Smooth muscle cell (in vitro differentiated cells): Measurements from ENCODE around the gene GNG14. TPM values are rescaled to one million over a fixed set of nuclear protein-coding genes. Genes with fewer than 3 reads are reported as not detected.

Experiments used
- DNase-seq: peaks from one replicate; lab custom pipeline; 2025; ENCODE audit not compliant: unreplicated experiment; lab: John Stamatoyannopoulos, UW
- H2AFZ ChIP-seq: fragments of 200-600 bp; sonication (generic); 2 replicates; pipeline ENCODE4 v1.6.0; 2016; ENCODE audit warnings: antibody characterized with exemption, low read depth, mild to moderate bottlenecking
- H3F3A ChIP-seq: fragments of 200-600 bp; sonication (generic); 2 replicates; pipeline ENCODE4 v1.6.0; 2017; ENCODE audit warnings: antibody characterized with exemption, low read depth
- H3K27ac ChIP-seq: fragments of 200-600 bp; sonication (generic); 2 replicates; pipeline ENCODE4 v1.5.1; 2016; ENCODE audit warnings: low read depth, mild to moderate bottlenecking
- H3K27me3 ChIP-seq: fragments of 200-600 bp; sonication (generic); 2 replicates; pipeline ENCODE4 v1.6.1; 2016; ENCODE audit warnings: low read depth, mild to moderate bottlenecking
- H3K36me3 ChIP-seq: fragments of 200-600 bp; sonication (generic); 2 replicates; pipeline ENCODE4 v1.5.1; 2016; ENCODE audit warnings: low read depth
- H3K4me1 ChIP-seq: fragments of 200-600 bp; sonication (generic); 2 replicates; pipeline ENCODE4 v1.5.1; 2016; ENCODE audit warnings: low read depth
- H3K4me2 ChIP-seq: fragments of 200-600 bp; sonication (generic); 2 replicates; pipeline ENCODE4 v1.6.0; 2016; ENCODE audit warnings: mild to moderate bottlenecking
- H3K4me3 ChIP-seq: fragments of 200-600 bp; sonication (generic); 2 replicates; pipeline ENCODE4 v1.5.1; 2016; ENCODE audit warnings: mild to moderate bottlenecking
- H3K79me2 ChIP-seq: fragments of 200-600 bp; sonication (generic); 2 replicates; pipeline ENCODE4 v1.6.0; 2016; ENCODE audit warnings: low read depth, mild to moderate bottlenecking
- H3K9ac ChIP-seq: fragments of 200-600 bp; sonication (generic); 2 replicates; pipeline ENCODE4 v1.6.0; 2016; ENCODE audit warnings: low read depth
- H3K9me3 ChIP-seq: fragments of 200-600 bp; sonication (generic); replicated peaks from 2 replicates; pipeline ENCODE4 v1.5.1; 2016; ENCODE audit warnings: low read depth
- H4K20me1 ChIP-seq: fragments of 200-600 bp; sonication (generic); 2 replicates; pipeline ENCODE4 v1.6.0; 2016; ENCODE audit warnings: low read depth
- CTCF ChIP-seq: fragments of 200-600 bp; sonication (generic); IDR thresholded peaks from 2 replicates; pipeline ENCODE4 v1.5.1; 2017; ENCODE audit warnings: borderline replicate concordance, mild to moderate bottlenecking, antibody characterized with exemption; ENCODE audit not compliant: insufficient read depth, poor library complexity, severe bottlenecking
- WGBS: methylation state at CpG from one replicate; pipeline ENCODE4 v1.1.7; 2016; ENCODE audit warnings: low lambda C conversion rate; 5-methylcytosine and 5-hydroxymethylcytosine counted together
- polyA plus RNA-seq: library from polyadenylated mRNA; unstranded; fragments of >200 nt; fragmentation: Nextera tagmentation; extraction: Ambion mirVana; gene quantifications from 2 replicates; pipeline ENCODE4 v1.2.1, GENCODE V29; 2016
- total RNA-seq: library from RNA; depleted of rRNA; stranded (reverse); fragments of >200 nt; gene quantifications from 2 replicates; pipeline ENCODE4 v1.2.3, GENCODE V29; 2014

The GNG14 gene
- total and polyA plus RNA-seq, 2 experiments from 2014 or later: not detected

- H3K9me3 ChIP-seq: no peaks in the 10 kb centered on the region
- under 1% methylated on average over 68 of the region's 68 CpGs for WGBS
- TF ChIP-seq CTCF: no peak
Observed at GRCh38 chr19:12681074-12681987, 6.5 kb upstream of the GNG14 start, which contains the start of gene DHPS. Gene DHPS, minus strand, starts transcription at chr19:12681880. Its CDS starts 114 bp downstream, at chr19:12681766.

GRCh38 chr19:12685831-12686230, 2.0 kb upstream of the GNG14 start:
- Histone ChIP-seq H3F3A (no peaks in the 10 kb centered on the region), H3K36me3 (no peaks in the 10 kb centered on the region), H3K9ac (no peak overlapping the region), H4K20me1 (no peaks in the 10 kb centered on the region), H3K79me2 (no peaks in the 10 kb centered on the region), H3K9me3 (no peaks in the 10 kb centered on the region), H3K4me1 (no peaks in the 10 kb centered on the region), H3K27ac (no peak overlapping the region), H3K4me3 (no peak overlapping the region), H3K27me3 (no peaks in the 10 kb centered on the region), H2AFZ (no peak overlapping the region), H3K4me2 (no peak overlapping the region)
- DNase-seq: no peak
- TF ChIP-seq CTCF: no peak
- 92% methylated on average over 3 of the region's 3 CpGs for WGBS

More at GRCh38 chr19:12681074-12681987, 6.5 kb upstream of the GNG14 start, which contains the start of gene DHPS:
- Histone ChIP-seq H3K36me3 (no peaks in the 10 kb centered on the region), H3K9ac (peak within 1 kb of the TSS; percentile 89), H3K4me1 (no peaks in the 10 kb centered on the region), H3K4me3 (peak within 1 kb of the TSS; percentile 72), H3K4me2 (peak within 1 kb of the TSS; percentile 89), H3K79me2 (no peaks in the 10 kb centered on the region), H3K27ac (peak within 1 kb of the TSS; percentile 97), H4K20me1 (peaks cover 12% of the 10 kb centered on the region), H3F3A (no peaks in the 10 kb centered on the region), H2AFZ (peak within 1 kb of the TSS; percentile 70), H3K27me3 (no peaks in the 10 kb centered on the region)
- peak; percentile 73 for DNase-seq

GRCh38 chr19:12689012-12689411, 1.2 kb downstream of the GNG14 start:
- H3F3A ChIP-seq: no peaks in the 10 kb centered on the region
- H3K4me2 ChIP-seq: no peak overlapping the region
- no peak overlapping the region for H3K4me3 ChIP-seq
- H3K79me2 ChIP-seq: no peaks in the 10 kb centered on the region
- H3K36me3 ChIP-seq: no peaks in the 10 kb centered on the region
- H2AFZ ChIP-seq: no peak overlapping the region
- H3K27me3 ChIP-seq: no peaks in the 10 kb centered on the region
- no peak overlapping the region for H3K27ac ChIP-seq
- no peak for TF ChIP-seq CTCF
- H4K20me1 ChIP-seq: no peaks in the 10 kb centered on the region
- 94% methylated on average over 12 of the region's 12 CpGs for WGBS
- no peaks in the 10 kb centered on the region for H3K4me1 ChIP-seq
- no peaks in the 10 kb centered on the region for H3K9me3 ChIP-seq
- H3K9ac ChIP-seq: no peak overlapping the region
- no peak for DNase-seq
